Aorta (tissue), 5 donors: ENCODE measurements around the gene IQCF2. TPM values are rescaled to one million over a fixed set of nuclear protein-coding genes. Genes with fewer than 3 reads are reported as not detected.

Experiments
- ATAC-seq: fragments of 200-7000 bp; cut with Tn5 transposase; one replicate; pipeline ENCODE4 v1.9.1; 2022; ENCODE audit warnings: moderate library complexity; ENCODE audit not compliant: low FRiP score
- DNase-seq, 2 donors: peaks; one replicate each; pipeline ENCODE4 v3.0.0-alpha.2; 2020
- H3K27ac ChIP-seq, 2 donors: one replicate each; pipeline ENCODE4 v1.5.1; 2013; ENCODE audit warnings: low read length in 2 of 2, mild to moderate bottlenecking in 2 of 2, moderate library complexity in 2 of 2, control low read depth in 1 of 2, inconsistent platforms in 1 of 2, low read depth in 1 of 2
- H3K27me3 ChIP-seq, 2 donors: one replicate each; pipeline ENCODE4 v1.6.1; 2013; ENCODE audit warnings: control low read depth in 1 of 2, low read length in 1 of 2, mild to moderate bottlenecking in 1 of 2, moderate library complexity in 1 of 2; ENCODE audit not compliant: insufficient read depth in 2 of 2, control insufficient read depth in 1 of 2
- H3K36me3 ChIP-seq, 2 donors: one replicate each; pipeline ENCODE4 v1.6.1; 2013; ENCODE audit warnings: control low read depth in 1 of 2, low read length in 1 of 2, mild to moderate bottlenecking in 1 of 2; ENCODE audit not compliant: insufficient read depth in 2 of 2, control insufficient read depth in 1 of 2
- H3K4me1 ChIP-seq, 2 donors: one replicate each; pipeline ENCODE4 v1.6.1; 2013; ENCODE audit warnings: low read length in 2 of 2, control low read depth in 1 of 2, mild to moderate bottlenecking in 1 of 2, moderate library complexity in 1 of 2; ENCODE audit not compliant: insufficient read depth in 2 of 2, control insufficient read depth in 1 of 2
- H3K4me3 ChIP-seq, 2 donors: one replicate each; pipeline ENCODE4 v1.5.1; 2013; ENCODE audit warnings: low read length in 2 of 2, control low read depth in 1 of 2, mild to moderate bottlenecking in 1 of 2
- H3K9me3 ChIP-seq: one replicate; pipeline ENCODE4 v1.6.1; 2013; ENCODE audit warnings: mild to moderate bottlenecking, low read length; ENCODE audit not compliant: control insufficient read depth
- WGBS, 2 donors: extraction: QIAGEN DNeasy Blood & Tissue Kit; methylation state at CpG; one replicate each; pipeline ENCODE4 v1.1.7; 2013; 5-methylcytosine and 5-hydroxymethylcytosine counted together
- intact Hi-C, 2 donors: fragments of 100-400 bp; cut with DNase I; formaldehyde crosslinking; loops; one replicate each; pipeline versions ENCODE4 v1.14.2 to v1.15.0; 2022
- polyA plus RNA-seq, 2 donors: library from polyadenylated mRNA; stranded (reverse); fragments of 200-250 nt; gene quantifications; one replicate each; pipeline ENCODE4 v1.2.3, GENCODE V29; 2013
- total RNA-seq, 2 donors: library from RNA; stranded (reverse); fragmentation: NEBNext Ultra II Directional; extraction: Animal tissue kit (Norgen Biotek cat#: 25700); gene quantifications; one replicate each; pipeline ENCODE4 v1.2.1, GENCODE V29; 2021
- donor health status: healthy with polysubstance abuse.
- donor health status: Bipolar disorder and iron deficiency.
- donor health status: DM: no; HTN: no; CAD: no.
- donor health status: DM: no; HTN: no; CAD: no.
- donor health status: DM: yes; HTN: yes; CAD: no.

IQCF2 gene
- total and polyA plus RNA-seq, 4 donors, result not detected

DNA sequence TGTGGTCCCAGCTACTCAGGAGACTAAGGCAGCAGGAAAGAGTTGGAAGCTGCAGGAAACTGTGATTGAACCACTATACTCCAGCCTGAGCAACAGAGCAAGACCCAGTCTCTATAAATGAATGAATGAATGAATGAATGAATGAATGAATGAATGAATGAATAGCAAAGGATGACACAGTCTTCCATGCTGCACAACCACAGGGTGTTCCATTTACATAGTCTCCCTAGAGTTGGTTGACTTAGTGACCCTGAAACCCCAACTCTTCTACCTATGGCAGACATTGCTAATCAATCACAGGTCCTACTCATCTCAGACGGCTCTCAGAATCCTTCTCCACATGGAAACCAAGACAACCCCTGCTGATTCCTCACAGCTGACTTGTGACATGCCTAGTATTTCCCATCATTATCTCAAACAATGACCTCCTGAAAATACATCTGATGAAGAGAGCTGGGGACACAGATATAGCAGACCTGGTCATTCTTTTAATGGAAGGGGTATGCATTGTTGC, 11.9 kb downstream of the IQCF2 start:
- Histone ChIP-seq H3K27ac (no peak overlapping the region), H3K4me1 (no peaks in the 10 kb centered on the region), H3K27me3 (no peaks in the 10 kb centered on the region), H3K9me3 (no peaks in the 10 kb centered on the region), H3K4me3 (no peak overlapping the region), H3K36me3 (no peaks in the 10 kb centered on the region)
- DNase-seq (no peak), ATAC-seq (no peak)
- intact Hi-C loops, result no loop called here
- WGBS, 2 donors, result 48 to 55% methylated on average over 1 of the region's 1 CpG

DNA sequence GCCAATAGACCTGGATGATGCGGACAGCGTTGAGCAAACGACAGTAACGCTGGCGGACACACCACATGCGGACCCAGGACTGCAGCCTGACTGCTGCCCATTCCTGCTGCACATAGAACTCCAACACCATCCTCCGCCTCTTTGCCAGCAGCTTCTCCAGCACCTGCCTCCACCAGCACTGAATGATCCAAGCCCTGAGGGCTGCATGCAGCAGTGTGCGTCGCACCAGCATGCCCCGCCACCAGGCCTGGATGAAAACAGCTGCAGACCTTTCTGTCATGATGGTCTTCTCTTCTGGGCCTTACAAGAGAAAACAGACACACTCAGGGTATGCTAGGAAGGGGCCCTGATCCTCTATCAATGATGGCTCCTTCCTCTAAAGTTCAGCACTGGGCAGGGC, 12.5 kb downstream of the IQCF2 start:
- DNase-seq, result no peak

DNA sequence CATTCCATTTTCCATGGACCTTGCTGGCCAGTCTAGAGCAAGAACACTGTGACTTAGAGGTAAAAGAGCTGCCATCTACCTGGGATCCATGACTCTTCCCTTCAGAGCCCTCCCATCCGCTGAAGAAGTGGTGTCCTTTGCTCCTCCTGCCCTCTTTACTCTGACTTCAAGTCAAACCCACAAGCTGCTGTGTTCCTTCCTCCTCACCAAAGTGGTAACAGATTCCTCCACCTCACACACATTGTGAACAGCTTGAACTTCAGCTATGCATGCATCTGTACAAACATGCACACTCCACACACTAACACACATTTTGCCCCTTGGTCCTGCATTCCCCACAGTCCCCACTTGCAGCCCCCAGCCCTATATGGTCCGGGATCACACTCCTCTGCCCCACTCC, 13.0 kb downstream of the IQCF2 start:
- H3K4me1 ChIP-seq, result no peaks in the 10 kb centered on the region
- WGBS, 2 donors, result 66 to 67% methylated on average over 2 of the region's 2 CpGs
- intact Hi-C loops, result no loop called here
- no peak overlapping the region for H3K4me3 ChIP-seq
- H3K27ac ChIP-seq, result no peak overlapping the region
- H3K9me3 ChIP-seq, result no peaks in the 10 kb centered on the region
- H3K27me3 ChIP-seq, result no peaks in the 10 kb centered on the region
- no peak for DNase-seq
- no peak for ATAC-seq
- H3K36me3 ChIP-seq, result no peaks in the 10 kb centered on the region

More for the DNA sequence above, 12.5 kb downstream of the IQCF2 start:
- 90 to 91% methylated on average over 10 of the region's 10 CpGs for WGBS, 2 donors
- Histone ChIP-seq H3K27me3 (no peaks in the 10 kb centered on the region), H3K4me3 (no peak overlapping the region), H3K36me3 (no peaks in the 10 kb centered on the region), H3K9me3 (no peaks in the 10 kb centered on the region), H3K27ac (no peak overlapping the region), H3K4me1 (no peaks in the 10 kb centered on the region)
- no peak for ATAC-seq
- intact Hi-C loops, result no loop called here

DNA sequence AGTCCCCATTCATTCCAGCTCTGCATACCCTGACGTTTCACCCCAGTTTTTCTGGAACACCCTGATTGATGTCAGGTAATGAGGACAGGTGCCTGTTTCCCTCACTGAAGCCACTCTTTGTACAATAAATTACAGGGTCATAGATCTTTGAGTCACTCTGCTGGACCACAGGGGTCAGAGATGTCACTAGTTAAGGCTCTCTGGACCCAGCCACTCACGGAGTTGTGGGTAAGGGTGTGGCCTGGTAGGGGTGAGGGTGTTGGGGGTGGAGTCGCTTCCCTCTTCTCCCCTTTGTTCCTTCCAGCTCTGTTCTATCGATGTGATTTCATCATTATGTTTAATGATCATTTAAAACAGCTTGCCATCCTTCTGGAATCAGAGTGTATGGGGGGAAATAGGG, 13.5 kb downstream of the IQCF2 start:
- intact Hi-C loops, result no loop called here

DNA sequence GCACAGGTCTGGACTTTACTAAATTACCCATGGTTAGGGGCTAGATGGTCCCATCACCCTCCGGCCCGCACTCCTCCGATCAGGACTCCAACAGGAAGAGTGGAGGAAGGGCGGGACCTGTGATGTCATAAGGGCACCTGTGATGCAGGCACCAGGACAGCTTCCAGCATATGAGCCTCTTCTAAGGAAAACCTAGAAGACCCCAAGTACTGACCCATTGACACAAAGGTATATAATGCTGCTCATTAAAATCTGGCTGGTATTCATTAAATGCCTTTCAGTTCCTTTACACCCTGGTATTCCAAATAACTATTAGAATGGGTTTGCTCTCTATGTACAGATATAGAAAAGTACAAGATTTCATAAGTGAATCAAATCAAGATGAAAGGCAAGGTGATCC, 14.1 kb downstream of the IQCF2 start, which contains the start of gene IQCF5:
Gene IQCF5, minus strand, starts transcription at position 101 of the 400 bp plus-strand sequence. Its CDS starts 70 bp downstream, at position 31.
- 82 to 91% methylated on average over 4 of the region's 4 CpGs for WGBS, 2 donors
- H3K27me3 ChIP-seq, result no peaks in the 10 kb centered on the region
- DNase-seq (no peak), ATAC-seq (no peak)
- intact Hi-C loops, result no loop called here
- H3K27ac ChIP-seq, result no peak within 1 kb of the TSS
- H3K4me3 ChIP-seq, result no peak within 1 kb of the TSS
- H3K36me3 ChIP-seq, result no peaks in the 10 kb centered on the region
- H3K4me1 ChIP-seq, result no peaks in the 10 kb centered on the region
- no peaks in the 10 kb centered on the region for H3K9me3 ChIP-seq

More for the DNA sequence above, 13.5 kb downstream of the IQCF2 start:
- Histone ChIP-seq H3K4me3 (no peak overlapping the region), H3K9me3 (no peaks in the 10 kb centered on the region), H3K27ac (no peak overlapping the region), H3K4me1 (no peaks in the 10 kb centered on the region), H3K36me3 (no peaks in the 10 kb centered on the region), H3K27me3 (no peaks in the 10 kb centered on the region)
- ATAC-seq (no peak), DNase-seq (no peak)
- whole genome bisulfite sequencing, 2 donors, result 52 to 61% methylated on average over 4 of the region's 4 CpGs

DNA sequence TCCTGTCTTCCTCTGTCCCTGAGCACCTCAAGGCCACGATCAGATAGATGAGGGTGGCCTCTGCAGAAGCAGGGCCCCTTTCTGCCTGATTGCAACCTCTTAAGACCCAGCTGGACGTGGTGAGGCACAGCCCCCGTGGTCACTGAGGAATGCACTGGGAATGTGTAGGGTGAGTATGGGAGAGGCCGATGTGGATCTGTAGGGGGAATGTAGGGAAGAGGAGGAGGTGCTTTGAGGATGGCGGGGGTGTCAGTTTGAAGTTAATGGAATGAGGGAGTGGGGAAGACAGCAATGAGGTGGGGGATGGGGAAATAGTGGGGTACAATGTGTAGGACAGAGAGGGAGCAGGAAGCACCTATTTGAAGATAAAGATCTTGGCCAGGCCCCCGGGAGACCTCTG, 14.8 kb downstream of the IQCF2 start:
- no peak for ATAC-seq
- 48 to 51% methylated on average over 6 of the region's 6 CpGs for WGBS, 2 donors

DNA sequence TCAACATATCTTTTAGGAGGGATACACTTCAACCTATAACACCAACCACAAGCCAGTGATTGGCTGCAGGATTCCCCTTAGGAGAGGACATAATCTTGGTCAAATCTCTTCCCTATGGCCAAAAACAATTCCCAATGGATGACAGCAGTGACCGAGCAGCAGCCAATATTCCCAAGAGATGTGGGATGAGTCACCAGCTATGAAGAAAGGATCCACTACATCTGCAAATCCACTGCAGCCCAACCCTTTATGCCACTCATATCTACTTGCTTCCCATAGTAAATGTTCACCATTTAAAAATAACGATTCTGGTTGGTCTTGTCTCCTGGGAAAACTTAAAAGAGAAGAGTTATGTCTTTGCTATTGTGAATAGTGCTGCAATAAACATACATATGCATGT, 18.5 kb downstream of the IQCF2 start:
- H3K4me1 ChIP-seq, result no peaks in the 10 kb centered on the region
- intact Hi-C loops, result no loop called here
- H3K27ac ChIP-seq, result no peak overlapping the region
- H3K27me3 ChIP-seq, result no peaks in the 10 kb centered on the region
- H3K4me3 ChIP-seq, result no peak overlapping the region
- ATAC-seq (no peak), DNase-seq (no peak)
- no peaks in the 10 kb centered on the region for H3K36me3 ChIP-seq
- H3K9me3 ChIP-seq, result peaks cover 1% of the 10 kb centered on the region
- WGBS, 2 donors, result 29 to 35% methylated on average over 2 of the region's 2 CpGs

More for the DNA sequence above, 14.8 kb downstream of the IQCF2 start:
- H3K4me1 ChIP-seq, result no peaks in the 10 kb centered on the region
- H3K27ac ChIP-seq, result no peak overlapping the region
- intact Hi-C loops, result no loop called here
- no peaks in the 10 kb centered on the region for H3K36me3 ChIP-seq
- no peaks in the 10 kb centered on the region for H3K27me3 ChIP-seq
- peaks cover under 1% of the 10 kb centered on the region for H3K9me3 ChIP-seq
- no peak overlapping the region for H3K4me3 ChIP-seq
- no peak for DNase-seq

DNA sequence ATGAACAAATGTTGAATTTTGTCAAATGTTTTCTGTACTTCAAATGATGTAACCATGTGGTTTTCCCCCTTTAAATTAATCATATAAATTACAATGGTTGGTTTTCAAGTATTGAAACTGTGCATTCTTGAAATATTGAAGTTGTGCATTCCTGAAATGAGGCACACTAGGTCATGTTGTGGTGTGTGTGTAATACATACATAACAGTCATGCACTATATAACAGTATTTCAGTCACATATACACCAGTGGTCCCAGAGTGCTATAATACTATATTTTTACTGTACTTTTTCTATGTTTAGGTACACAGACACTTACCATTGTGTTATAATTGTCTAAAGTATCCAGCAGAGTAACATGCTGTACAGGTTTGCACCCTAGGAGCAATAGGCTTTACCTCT, 25.0 kb downstream of the IQCF2 start:
- ATAC-seq, result no peak
- Histone ChIP-seq H3K9me3 (peaks cover 3% of the 10 kb centered on the region), H3K27me3 (no peaks in the 10 kb centered on the region), H3K27ac (no peak overlapping the region), H3K36me3 (no peaks in the 10 kb centered on the region), H3K4me3 (no peak overlapping the region), H3K4me1 (no peaks in the 10 kb centered on the region)
- intact Hi-C loops, result no loop called here
- no peak for DNase-seq

DNA sequence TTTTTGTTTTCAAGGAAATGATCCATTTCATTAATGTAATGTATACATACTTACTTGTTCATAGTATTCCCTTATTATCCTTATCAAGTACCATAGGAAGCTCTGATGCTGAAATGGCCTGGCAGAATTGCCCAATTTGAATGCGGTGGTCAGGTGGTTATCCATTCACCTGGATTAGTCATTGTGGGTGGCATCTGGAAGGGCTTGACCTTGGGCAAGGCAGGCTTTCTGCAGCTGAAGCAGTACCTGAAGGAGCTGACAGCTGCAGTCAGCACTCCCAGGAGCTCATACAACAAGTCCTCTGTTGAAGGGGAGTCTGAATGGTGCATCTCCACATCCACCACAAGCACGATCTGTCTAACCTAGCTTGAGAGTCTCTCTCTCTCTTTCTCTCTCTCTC, 26.2 kb downstream of the IQCF2 start:
- H3K9me3 ChIP-seq, result peaks cover 3% of the 10 kb centered on the region
- intact Hi-C loops, result no loop called here
- H3K4me3 ChIP-seq, result no peak overlapping the region
- DNase-seq, result no peak
- no peaks in the 10 kb centered on the region for H3K36me3 ChIP-seq
- no peak for ATAC-seq
- H3K4me1 ChIP-seq, result no peaks in the 10 kb centered on the region
- no peaks in the 10 kb centered on the region for H3K27me3 ChIP-seq
- no peak overlapping the region for H3K27ac ChIP-seq
- WGBS, 2 donors, result 84 to 93% methylated on average over 2 of the region's 2 CpGs
